GM23338 (cell line): ENCODE data around the gene ADGRF3.
"Not testable (repeated sequence)": the region's sequence is repeated elsewhere in the genome, so short reads cannot be mapped to it uniquely, and the experiment has no call there.

ENCODE experiments used
- CREB1 ChIP-seq: fragments of 250-450 bp; sonication (Bioruptor Pico); IDR thresholded peaks from 2 replicates; pipeline ENCODE4 v1.5.0; 2020; ENCODE audit warnings: low read depth, mild to moderate bottlenecking, moderate library complexity
- EZH2 ChIP-seq: fragments of 200-600 bp; sonication (generic); IDR thresholded peaks from one replicate; pipeline ENCODE4 v1.8.0; 2017; ENCODE audit warnings: antibody characterized with exemption, mild to moderate bottlenecking, low read depth; ENCODE audit not compliant: unreplicated experiment
- EZH2phosphoT487 ChIP-seq: fragments of 200-600 bp; sonication (generic); IDR thresholded peaks from one replicate; pipeline ENCODE4 v1.8.1; 2018; ENCODE audit warnings: antibody characterized with exemption; ENCODE audit not compliant: unreplicated experiment
- JUNB ChIP-seq: IDR thresholded peaks from one replicate; pipeline ENCODE4 v1.6.1; 2016; ENCODE audit warnings: antibody characterized with exemption; ENCODE audit not compliant: unreplicated experiment
- NANOG ChIP-seq: IDR thresholded peaks from 2 replicates; pipeline ENCODE4 v1.6.1; 2016; ENCODE audit warnings: antibody characterized with exemption, borderline replicate concordance
- POLR2AphosphoS5 ChIP-seq: IDR thresholded peaks from 2 replicates; pipeline ENCODE4 v1.6.1; 2016; ENCODE audit warnings: antibody characterized with exemption, low read depth
- TF ChIP-seq, protein P1 (sequence below), 2 experiments: fragments of 200-600 bp in 1 of 2; sonication (generic) in 1 of 2; conservative IDR thresholded peaks; 2 replicates each; pipeline versions ENCODE4 v1.5.1 to v1.6.1; 2016 to 2017; ENCODE audit warnings: antibody characterized with exemption in 2 of 2, low read depth in 2 of 2, mild to moderate bottlenecking in 2 of 2, moderate library complexity in 1 of 2
- TF ChIP-seq, protein P2 (sequence below): IDR thresholded peaks from one replicate; pipeline ENCODE4 v1.6.1; 2018; ENCODE audit warnings: antibody characterized with exemption; ENCODE audit not compliant: unreplicated experiment

DNA sequence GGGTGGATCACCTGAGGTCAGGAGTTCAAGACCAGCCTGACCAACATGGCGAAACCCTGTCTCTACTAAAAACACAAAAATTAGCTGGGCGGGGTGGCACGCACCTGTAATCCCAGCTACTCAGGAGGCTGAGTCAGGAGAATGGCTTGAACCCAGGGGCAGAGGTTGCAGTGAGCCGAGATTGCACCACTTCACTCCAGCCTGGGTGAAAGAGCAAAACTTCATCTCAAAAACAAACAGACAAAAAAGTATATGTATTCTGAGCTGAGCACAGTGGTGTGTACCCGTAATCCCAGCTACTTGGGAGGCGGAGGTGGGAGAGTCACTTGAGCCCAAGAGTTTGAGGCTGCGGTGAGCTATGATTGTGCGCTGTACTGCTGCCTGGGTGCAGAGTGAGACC is 15.3 kb downstream of the ADGRF3 start:
- TF ChIP-seq, protein P1, sequence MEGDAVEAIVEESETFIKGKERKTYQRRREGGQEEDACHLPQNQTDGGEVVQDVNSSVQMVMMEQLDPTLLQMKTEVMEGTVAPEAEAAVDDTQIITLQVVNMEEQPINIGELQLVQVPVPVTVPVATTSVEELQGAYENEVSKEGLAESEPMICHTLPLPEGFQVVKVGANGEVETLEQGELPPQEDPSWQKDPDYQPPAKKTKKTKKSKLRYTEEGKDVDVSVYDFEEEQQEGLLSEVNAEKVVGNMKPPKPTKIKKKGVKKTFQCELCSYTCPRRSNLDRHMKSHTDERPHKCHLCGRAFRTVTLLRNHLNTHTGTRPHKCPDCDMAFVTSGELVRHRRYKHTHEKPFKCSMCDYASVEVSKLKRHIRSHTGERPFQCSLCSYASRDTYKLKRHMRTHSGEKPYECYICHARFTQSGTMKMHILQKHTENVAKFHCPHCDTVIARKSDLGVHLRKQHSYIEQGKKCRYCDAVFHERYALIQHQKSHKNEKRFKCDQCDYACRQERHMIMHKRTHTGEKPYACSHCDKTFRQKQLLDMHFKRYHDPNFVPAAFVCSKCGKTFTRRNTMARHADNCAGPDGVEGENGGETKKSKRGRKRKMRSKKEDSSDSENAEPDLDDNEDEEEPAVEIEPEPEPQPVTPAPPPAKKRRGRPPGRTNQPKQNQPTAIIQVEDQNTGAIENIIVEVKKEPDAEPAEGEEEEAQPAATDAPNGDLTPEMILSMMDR (conservative IDR thresholded peaks at IDR 0.05; ENCODE audit: low read depth in 2 of 2) = not testable (repeated sequence)
- not testable (repeated sequence) for TF ChIP-seq EZH2phosphoT487; EZH2; CREB1 (CRISPR knock-in tag); POLR2AphosphoS5; NANOG; JUNB
- TF ChIP-seq, protein P2, sequence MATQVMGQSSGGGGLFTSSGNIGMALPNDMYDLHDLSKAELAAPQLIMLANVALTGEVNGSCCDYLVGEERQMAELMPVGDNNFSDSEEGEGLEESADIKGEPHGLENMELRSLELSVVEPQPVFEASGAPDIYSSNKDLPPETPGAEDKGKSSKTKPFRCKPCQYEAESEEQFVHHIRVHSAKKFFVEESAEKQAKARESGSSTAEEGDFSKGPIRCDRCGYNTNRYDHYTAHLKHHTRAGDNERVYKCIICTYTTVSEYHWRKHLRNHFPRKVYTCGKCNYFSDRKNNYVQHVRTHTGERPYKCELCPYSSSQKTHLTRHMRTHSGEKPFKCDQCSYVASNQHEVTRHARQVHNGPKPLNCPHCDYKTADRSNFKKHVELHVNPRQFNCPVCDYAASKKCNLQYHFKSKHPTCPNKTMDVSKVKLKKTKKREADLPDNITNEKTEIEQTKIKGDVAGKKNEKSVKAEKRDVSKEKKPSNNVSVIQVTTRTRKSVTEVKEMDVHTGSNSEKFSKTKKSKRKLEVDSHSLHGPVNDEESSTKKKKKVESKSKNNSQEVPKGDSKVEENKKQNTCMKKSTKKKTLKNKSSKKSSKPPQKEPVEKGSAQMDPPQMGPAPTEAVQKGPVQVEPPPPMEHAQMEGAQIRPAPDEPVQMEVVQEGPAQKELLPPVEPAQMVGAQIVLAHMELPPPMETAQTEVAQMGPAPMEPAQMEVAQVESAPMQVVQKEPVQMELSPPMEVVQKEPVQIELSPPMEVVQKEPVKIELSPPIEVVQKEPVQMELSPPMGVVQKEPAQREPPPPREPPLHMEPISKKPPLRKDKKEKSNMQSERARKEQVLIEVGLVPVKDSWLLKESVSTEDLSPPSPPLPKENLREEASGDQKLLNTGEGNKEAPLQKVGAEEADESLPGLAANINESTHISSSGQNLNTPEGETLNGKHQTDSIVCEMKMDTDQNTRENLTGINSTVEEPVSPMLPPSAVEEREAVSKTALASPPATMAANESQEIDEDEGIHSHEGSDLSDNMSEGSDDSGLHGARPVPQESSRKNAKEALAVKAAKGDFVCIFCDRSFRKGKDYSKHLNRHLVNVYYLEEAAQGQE = not testable (repeated sequence)
